Loucy (cell line): Measurements from ENCODE around the gene PPP1R16B.

Experiments
- H2AFZ ChIP-seq: fragments of 200-600 bp; sonication (generic); 2 replicates; pipeline ENCODE4 v1.6.0; 2016; ENCODE audit warnings: antibody characterized with exemption, mild to moderate bottlenecking, low read length, moderate library complexity
- H3F3A ChIP-seq: fragments of 200-600 bp; 2 replicates; pipeline ENCODE4 v1.6.0; 2016; ENCODE audit warnings: antibody characterized with exemption, low read depth, mild to moderate bottlenecking
- H3K27me3 ChIP-seq: fragments of 200-600 bp; sonication (generic); 2 replicates; pipeline ENCODE4 v1.6.1; 2014; ENCODE audit warnings: low read length, mild to moderate bottlenecking; ENCODE audit not compliant: insufficient read depth, poor library complexity, severe bottlenecking
- H3K36me3 ChIP-seq: fragments of 200-600 bp; sonication (generic); 2 replicates; pipeline ENCODE4 v1.6.1; 2016; ENCODE audit warnings: low read length; ENCODE audit not compliant: insufficient read depth
- H3K4me1 ChIP-seq: fragments of 200-600 bp; sonication (generic); 2 replicates; pipeline ENCODE4 v1.5.1; 2014; ENCODE audit warnings: low read length, mild to moderate bottlenecking; ENCODE audit not compliant: insufficient read depth, poor library complexity, severe bottlenecking
- H3K4me2 ChIP-seq: fragments of 200-600 bp; sonication (generic); 2 replicates; pipeline ENCODE4 v1.6.0; 2014; ENCODE audit warnings: antibody characterized with exemption, low read length, low read depth, mild to moderate bottlenecking; ENCODE audit not compliant: poor library complexity, severe bottlenecking
- H3K4me3 ChIP-seq: fragments of 200-600 bp; sonication (generic); 2 replicates; pipeline ENCODE4 v1.5.1; 2014; ENCODE audit warnings: low read length, mild to moderate bottlenecking, mixed read lengths; ENCODE audit not compliant: poor library complexity, severe bottlenecking
- H3K79me2 ChIP-seq: fragments of 200-600 bp; sonication (generic); 2 replicates; pipeline ENCODE4 v1.6.1; 2014; ENCODE audit warnings: low read length; ENCODE audit not compliant: insufficient read depth
- H3K9ac ChIP-seq: fragments of 200-600 bp; sonication (generic); 2 replicates; pipeline ENCODE4 v1.6.0; 2014; ENCODE audit warnings: mild to moderate bottlenecking, low read depth, low read length, moderate library complexity; ENCODE audit not compliant: poor library complexity, severe bottlenecking
- H3K9me2 ChIP-seq: fragments of 200-600 bp; sonication (generic); replicated peaks from 2 replicates; pipeline ENCODE4 v1.6.1; 2016; ENCODE audit warnings: low read depth, low read length, mixed read lengths
- H3K9me3 ChIP-seq: fragments of 200-600 bp; sonication (generic); 2 replicates; pipeline ENCODE4 v1.6.1; 2014; ENCODE audit warnings: mild to moderate bottlenecking, antibody characterized with exemption, low read length, low read depth; ENCODE audit not compliant: insufficient read depth
- H4K20me1 ChIP-seq: fragments of 200-600 bp; sonication (generic); 2 replicates; pipeline ENCODE4 v1.6.0; 2014; ENCODE audit warnings: antibody characterized with exemption, low read length, mild to moderate bottlenecking; ENCODE audit not compliant: insufficient read depth, poor library complexity, severe bottlenecking
- EZH2phosphoT487 ChIP-seq: fragments of 200-600 bp; IDR thresholded peaks from 2 replicates; pipeline ENCODE4 v1.6.1; 2018; ENCODE audit warnings: antibody characterized with exemption, mild to moderate bottlenecking, moderate library complexity, borderline replicate concordance
- TF ChIP-seq, protein P1 (sequence below): fragments of 200-600 bp; sonication (generic); conservative IDR thresholded peaks from 2 replicates; pipeline ENCODE4 v1.5.1; 2014; ENCODE audit warnings: mild to moderate bottlenecking, antibody characterized with exemption, low read length

Gene PPP1R16B

GRCh38 chr20:38855356-38855755 lies 49.9 kb downstream of the PPP1R16B start:
- Histone ChIP-seq H3K4me3 (no peak overlapping the region), H3F3A (no peaks in the 10 kb centered on the region), H3K9me3 (no peaks in the 10 kb centered on the region), H4K20me1 (no peaks in the 10 kb centered on the region), H3K9ac (no peak overlapping the region), H3K79me2 (peaks cover under 1% of the 10 kb centered on the region; the same call in 1 of the 2 replicates), H3K36me3 (no peaks in the 10 kb centered on the region), H3K27me3 (no peaks in the 10 kb centered on the region), H3K4me2 (no peak overlapping the region), H2AFZ (no peak overlapping the region), H3K4me1 (peaks cover 2% of the 10 kb centered on the region), H3K9me2 (no peaks in the 10 kb centered on the region)
- TF ChIP-seq, protein P1, sequence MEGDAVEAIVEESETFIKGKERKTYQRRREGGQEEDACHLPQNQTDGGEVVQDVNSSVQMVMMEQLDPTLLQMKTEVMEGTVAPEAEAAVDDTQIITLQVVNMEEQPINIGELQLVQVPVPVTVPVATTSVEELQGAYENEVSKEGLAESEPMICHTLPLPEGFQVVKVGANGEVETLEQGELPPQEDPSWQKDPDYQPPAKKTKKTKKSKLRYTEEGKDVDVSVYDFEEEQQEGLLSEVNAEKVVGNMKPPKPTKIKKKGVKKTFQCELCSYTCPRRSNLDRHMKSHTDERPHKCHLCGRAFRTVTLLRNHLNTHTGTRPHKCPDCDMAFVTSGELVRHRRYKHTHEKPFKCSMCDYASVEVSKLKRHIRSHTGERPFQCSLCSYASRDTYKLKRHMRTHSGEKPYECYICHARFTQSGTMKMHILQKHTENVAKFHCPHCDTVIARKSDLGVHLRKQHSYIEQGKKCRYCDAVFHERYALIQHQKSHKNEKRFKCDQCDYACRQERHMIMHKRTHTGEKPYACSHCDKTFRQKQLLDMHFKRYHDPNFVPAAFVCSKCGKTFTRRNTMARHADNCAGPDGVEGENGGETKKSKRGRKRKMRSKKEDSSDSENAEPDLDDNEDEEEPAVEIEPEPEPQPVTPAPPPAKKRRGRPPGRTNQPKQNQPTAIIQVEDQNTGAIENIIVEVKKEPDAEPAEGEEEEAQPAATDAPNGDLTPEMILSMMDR, result no peak
- TF ChIP-seq EZH2phosphoT487, result no peak

- no peaks in the 10 kb centered on the region for H4K20me1 ChIP-seq
- no peak overlapping the region for H3K4me2 ChIP-seq
- H3K9me2 ChIP-seq, result no peaks in the 10 kb centered on the region
- H3K4me1 ChIP-seq, result peaks cover 2% of the 10 kb centered on the region
- no peak overlapping the region for H3K9ac ChIP-seq
- no peaks in the 10 kb centered on the region for H3K9me3 ChIP-seq
- no peaks in the 10 kb centered on the region for H3F3A ChIP-seq
- H3K4me3 ChIP-seq, result no peak overlapping the region
- H2AFZ ChIP-seq, result no peak overlapping the region
- TF ChIP-seq EZH2phosphoT487, result no peak
- TF ChIP-seq, protein P1, result no peak
- H3K36me3 ChIP-seq, result no peaks in the 10 kb centered on the region
- no peaks in the 10 kb centered on the region for H3K79me2 ChIP-seq
- no peaks in the 10 kb centered on the region for H3K27me3 ChIP-seq
These were observed 51.1 kb downstream of the PPP1R16B start for GRCh38 chr20:38856570-38856969.

GRCh38 chr20:38857703-38858102 lies 52.2 kb downstream of the PPP1R16B start:
- Histone ChIP-seq H3K9me3 (no peaks in the 10 kb centered on the region), H3K4me2 (no peak overlapping the region), H4K20me1 (no peaks in the 10 kb centered on the region), H3F3A (no peaks in the 10 kb centered on the region), H3K4me3 (no peak overlapping the region), H3K9ac (no peak overlapping the region), H3K4me1 (peaks cover 2% of the 10 kb centered on the region), H3K79me2 (peaks cover 3% of the 10 kb centered on the region; the same call in 1 of the 2 replicates), H3K27me3 (no peaks in the 10 kb centered on the region), H2AFZ (no peak overlapping the region), H3K9me2 (no peaks in the 10 kb centered on the region), H3K36me3 (no peaks in the 10 kb centered on the region)
- no peak for TF ChIP-seq EZH2phosphoT487
- TF ChIP-seq, protein P1, result no peak
